IgD-negative memory B cell (primary cell): ENCODE data around the gene ENTR1. TPM values are rescaled to one million over a fixed set of nuclear protein-coding genes. Genes with fewer than 3 reads are reported as not detected.
"Not testable (repeated sequence)": the region's sequence is repeated elsewhere in the genome, so short reads cannot be mapped to it uniquely, and the experiment has no call there.

Experiments
- H3K27ac Mint-ChIP-seq, 3 donors: one replicate each; pipeline ENCODE4 v1.8.0; 2020 to 2022; ENCODE audit warnings: mild to moderate bottlenecking in 3 of 3, mixed read lengths in 3 of 3, moderate library complexity in 1 of 3
- H3K27me3 Mint-ChIP-seq: one replicate; pipeline ENCODE4 v1.8.0; 2021; ENCODE audit warnings: mixed read lengths
- H3K36me3 Mint-ChIP-seq: one replicate; pipeline ENCODE4 v1.8.0; 2020; ENCODE audit warnings: mild to moderate bottlenecking, mixed read lengths
- H3K4me1 Mint-ChIP-seq, 3 donors: one replicate each; pipeline ENCODE4 v1.8.0; 2020 to 2022; ENCODE audit warnings: mixed read lengths in 3 of 3, mild to moderate bottlenecking in 1 of 3
- H3K4me3 Mint-ChIP-seq, 4 donors: one replicate each; pipeline ENCODE4 v1.8.0; 2020 to 2022; ENCODE audit warnings: mild to moderate bottlenecking in 4 of 4, mixed read lengths in 4 of 4, moderate library complexity in 3 of 4
- H3K9me3 Mint-ChIP-seq, 3 donors: one replicate each; pipeline ENCODE4 v1.8.0; 2020 to 2021; ENCODE audit warnings: mixed read lengths in 3 of 3, mild to moderate bottlenecking in 1 of 3
- polyA plus RNA-seq: library from polyadenylated mRNA; unstranded; fragments of 300-500 nt; fragmentation: Illumina TruSeq; gene quantifications from one replicate; pipeline ENCODE4 v1.2.3, GENCODE V29; 2021

Gene ENTR1
- polyA plus RNA-seq, 1 donor from 2014 or later, result 7.4 TPM

GRCh38 chr9:136416427-136416826, 6.0 kb upstream of the ENTR1 start:
- Mint-ChIP-seq H3K27me3 (no peaks in the 10 kb centered on the region), H3K4me3 (peak overlapping the region in 1 of 4 donors; percentile 48), H3K9me3 (no peaks in the 10 kb centered on the region), H3K4me1 (peaks cover 4 to 7% (median 6%) of the 10 kb centered on the region in 3 donors), H3K36me3 (no peaks in the 10 kb centered on the region), H3K27ac (no peak overlapping the region)

DNA sequence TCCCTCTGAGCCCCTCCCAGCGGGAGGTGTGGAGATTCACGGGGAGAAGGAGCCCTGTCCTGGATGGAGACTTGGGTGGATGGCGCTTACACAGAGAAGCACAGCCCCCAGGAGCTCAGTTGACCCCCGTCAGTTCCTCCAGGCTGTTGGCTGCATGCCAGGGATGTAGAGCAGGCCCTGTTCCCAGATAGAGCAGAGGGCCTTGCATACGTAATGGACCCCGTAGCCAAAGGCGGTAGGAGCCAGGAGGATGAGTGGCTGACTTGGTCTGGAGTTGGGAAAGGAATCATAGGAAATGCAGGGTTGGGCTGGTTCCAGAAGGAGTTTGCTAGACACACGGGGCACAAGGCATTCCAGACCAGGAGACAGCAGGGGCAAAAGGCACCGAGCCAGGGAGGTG, 2.5 kb upstream of the ENTR1 start:
- Mint-ChIP-seq H3K36me3 (peaks cover 4% of the 10 kb centered on the region), H3K4me3 (peak overlapping the region in 1 of 4 donors; percentile 64), H3K9me3 (no peaks in the 10 kb centered on the region), H3K27ac (peak overlapping the region in 1 of 3 donors; percentile 50), H3K27me3 (no peaks in the 10 kb centered on the region), H3K4me1 (peaks cover 21 to 23% (median 21%) of the 10 kb centered on the region in 3 donors)

- H3K36me3 Mint-ChIP-seq, result peaks cover 4% of the 10 kb centered on the region
Observed at GRCh38 chr9:136411378-136411777, 964 bp upstream of the ENTR1 start.

DNA sequence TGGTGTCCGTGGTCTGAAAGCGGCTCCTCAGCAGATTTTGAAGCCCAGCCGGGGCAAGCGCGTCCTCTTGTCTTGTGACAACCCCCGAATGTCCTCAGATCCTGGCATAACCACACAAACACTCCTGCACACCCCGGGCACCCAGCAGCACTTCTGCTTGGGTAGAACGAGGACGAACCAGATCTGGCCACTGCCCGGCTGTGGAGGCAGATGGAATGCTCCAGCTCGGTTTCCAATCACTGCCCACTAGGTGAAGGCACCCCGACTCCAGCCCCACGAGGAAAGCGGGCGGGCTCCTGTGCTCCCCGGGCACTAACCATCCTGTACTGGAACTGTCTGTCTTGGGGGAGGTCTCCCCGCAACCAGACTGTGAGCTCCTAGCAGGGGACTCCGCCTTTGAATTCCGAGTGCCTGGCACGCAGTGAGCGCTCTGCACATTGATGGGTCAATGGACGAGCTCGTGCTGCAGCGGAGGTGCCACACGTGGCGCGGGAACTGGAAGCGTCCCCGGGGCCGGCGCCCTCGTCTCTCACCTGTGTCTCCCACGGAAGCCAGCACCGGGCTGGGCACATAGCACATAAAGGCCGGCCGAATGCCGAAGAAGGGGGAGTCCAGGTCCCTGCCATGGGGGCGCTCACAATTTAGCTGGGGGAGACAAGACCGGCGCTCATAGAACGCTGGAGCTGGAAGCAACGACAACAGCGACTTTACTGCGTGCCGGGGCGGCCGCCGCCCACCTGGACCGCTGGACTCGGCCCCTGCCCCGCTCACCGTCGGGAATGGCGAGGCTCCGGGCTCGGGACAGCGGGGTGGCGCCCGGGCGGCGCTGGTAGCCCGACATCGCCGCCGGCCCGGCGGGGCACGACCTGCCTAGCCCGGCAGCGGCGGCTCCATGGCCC, 608 bp downstream of the ENTR1 start:
- H3K27ac Mint-ChIP-seq, result peak overlapping the region; percentile 71 to 89 (median 89)
- peaks cover 24 to 31% (median 30%) of the 10 kb centered on the region in 3 donors for H3K4me1 Mint-ChIP-seq
- H3K36me3 Mint-ChIP-seq, result peaks cover 4% of the 10 kb centered on the region

More at GRCh38 chr9:136411378-136411777, 964 bp upstream of the ENTR1 start:
- peak overlapping the region; percentile 89 to 95 (median 92) for H3K4me3 Mint-ChIP-seq
- no peaks in the 10 kb centered on the region for H3K9me3 Mint-ChIP-seq
- no peaks in the 10 kb centered on the region for H3K27me3 Mint-ChIP-seq
- H3K27ac Mint-ChIP-seq, result peak overlapping the region; percentile 89 to 96 (median 95)
- peaks cover 21 to 27% (median 23%) of the 10 kb centered on the region in 3 donors for H3K4me1 Mint-ChIP-seq

DNA sequence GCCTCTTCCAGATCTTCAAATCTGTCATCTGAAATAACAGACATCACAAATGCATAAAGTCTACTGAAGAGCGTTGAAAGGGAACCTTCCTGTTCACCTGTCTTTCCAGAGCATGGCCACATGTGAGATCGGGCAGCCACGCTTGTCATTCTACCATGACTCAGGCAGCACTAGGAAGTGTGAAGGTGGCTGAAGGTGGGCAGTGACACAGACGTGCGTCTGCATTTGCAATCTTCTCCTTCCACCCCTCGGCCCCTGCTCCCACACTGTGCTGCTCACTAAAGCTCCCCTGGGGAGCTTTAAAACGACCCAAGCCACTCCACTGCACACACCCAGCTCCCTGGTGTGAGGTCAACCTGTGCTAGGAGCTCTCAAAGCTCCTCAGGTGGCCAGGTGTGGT, 2.5 kb downstream of the ENTR1 start:
- Mint-ChIP-seq H3K27ac (peak overlapping the region in 1 of 3 donors; percentile 60), H3K27me3 (no peaks in the 10 kb centered on the region)

More for the DNA sequence above, 608 bp downstream of the ENTR1 start:
- Mint-ChIP-seq H3K9me3 (no peaks in the 10 kb centered on the region), H3K27me3 (no peaks in the 10 kb centered on the region), H3K4me3 (peak overlapping the region; percentile 89 to 95 (median 94))

DNA sequence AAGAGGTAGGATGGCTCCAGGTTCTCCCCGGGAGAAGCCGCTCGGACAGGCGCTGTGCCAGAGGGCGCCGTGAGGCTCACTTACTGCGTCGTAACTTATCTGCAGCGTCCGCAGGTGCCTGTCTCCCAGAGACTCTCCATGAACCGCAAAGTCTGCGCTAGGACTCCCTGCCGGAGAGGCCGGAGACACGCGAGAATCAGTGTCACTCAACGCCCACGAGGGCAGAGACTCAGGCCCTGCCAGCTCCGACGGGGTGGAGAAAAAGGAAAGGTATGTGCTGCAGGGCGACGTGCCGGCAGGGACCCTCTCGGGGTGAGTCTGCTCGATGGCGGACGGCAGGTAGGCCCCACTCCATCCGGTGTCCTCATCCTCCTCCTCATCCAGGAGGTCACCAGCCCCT, 3.4 kb downstream of the ENTR1 start:
- H3K27me3 Mint-ChIP-seq, H3K36me3 Mint-ChIP-seq, H3K9me3 Mint-ChIP-seq: not testable (repeated sequence)
- H3K4me3 Mint-ChIP-seq, result peak overlapping the region in 2 of 4 donors; percentile 22 to 85
- peak overlapping the region in 1 of 3 donors; percentile 73 for H3K27ac Mint-ChIP-seq
- peaks cover 38 to 47% (median 42%) of the 10 kb centered on the region in 3 donors for H3K4me1 Mint-ChIP-seq

More for the DNA sequence above, 2.5 kb downstream of the ENTR1 start:
- Mint-ChIP-seq H3K4me1 (peaks cover 40 to 44% (median 44%) of the 10 kb centered on the region in 3 donors), H3K4me3 (peak overlapping the region in 3 of 4 donors; percentile 27 to 85 (median 76)), H3K36me3 (peaks cover 4% of the 10 kb centered on the region), H3K9me3 (no peaks in the 10 kb centered on the region)

DNA sequence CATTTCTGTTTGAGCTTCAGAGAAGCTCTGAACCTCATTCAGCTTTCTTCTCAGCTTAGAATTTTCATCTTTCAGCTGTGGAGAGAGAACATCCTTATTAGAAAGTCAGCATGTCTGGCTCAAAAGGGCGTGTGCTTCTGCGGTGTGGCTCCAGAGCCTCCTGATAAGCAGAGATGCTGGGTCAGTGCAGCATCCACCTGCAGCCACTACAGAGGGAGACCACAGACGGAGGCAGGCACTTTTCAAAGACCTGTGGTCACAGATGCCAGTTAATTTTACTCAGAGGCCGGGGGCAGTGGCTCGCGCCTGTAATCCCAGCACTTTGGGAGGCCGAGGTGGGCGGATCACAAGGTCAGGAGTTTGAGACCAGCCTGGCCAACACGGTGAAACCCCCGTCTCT, 4.5 kb downstream of the ENTR1 start:
- peaks cover 28 to 39% (median 37%) of the 10 kb centered on the region in 3 donors for H3K4me1 Mint-ChIP-seq
- H3K4me3 Mint-ChIP-seq, result peak overlapping the region in 2 of 4 donors; percentile 18 to 78
- H3K27ac Mint-ChIP-seq, H3K36me3 Mint-ChIP-seq, H3K9me3 Mint-ChIP-seq, H3K27me3 Mint-ChIP-seq: not testable (repeated sequence)

- Mint-ChIP-seq H3K27me3 (no peaks in the 10 kb centered on the region), H3K27ac (no peak overlapping the region), H3K36me3 (peaks cover 7% of the 10 kb centered on the region), H3K9me3 (no peaks in the 10 kb centered on the region), H3K4me1 (peaks cover 28 to 39% (median 37%) of the 10 kb centered on the region in 3 donors), H3K4me3 (peak overlapping the region in 1 of 4 donors; percentile 78)
Observed at GRCh38 chr9:136405481-136405880, 4.9 kb downstream of the ENTR1 start.

- Mint-ChIP-seq H3K36me3 (peaks cover 7% of the 10 kb centered on the region), H3K4me3 (peak overlapping the region in 3 of 4 donors; percentile 75 to 88 (median 87)), H3K9me3 (no peaks in the 10 kb centered on the region), H3K27me3 (no peaks in the 10 kb centered on the region), H3K4me1 (peaks cover 28 to 37% (median 35%) of the 10 kb centered on the region in 3 donors), H3K27ac (peak overlapping the region; percentile 71 to 94 (median 92))
Observed at GRCh38 chr9:136404801-136405136, 5.6 kb downstream of the ENTR1 start.

DNA sequence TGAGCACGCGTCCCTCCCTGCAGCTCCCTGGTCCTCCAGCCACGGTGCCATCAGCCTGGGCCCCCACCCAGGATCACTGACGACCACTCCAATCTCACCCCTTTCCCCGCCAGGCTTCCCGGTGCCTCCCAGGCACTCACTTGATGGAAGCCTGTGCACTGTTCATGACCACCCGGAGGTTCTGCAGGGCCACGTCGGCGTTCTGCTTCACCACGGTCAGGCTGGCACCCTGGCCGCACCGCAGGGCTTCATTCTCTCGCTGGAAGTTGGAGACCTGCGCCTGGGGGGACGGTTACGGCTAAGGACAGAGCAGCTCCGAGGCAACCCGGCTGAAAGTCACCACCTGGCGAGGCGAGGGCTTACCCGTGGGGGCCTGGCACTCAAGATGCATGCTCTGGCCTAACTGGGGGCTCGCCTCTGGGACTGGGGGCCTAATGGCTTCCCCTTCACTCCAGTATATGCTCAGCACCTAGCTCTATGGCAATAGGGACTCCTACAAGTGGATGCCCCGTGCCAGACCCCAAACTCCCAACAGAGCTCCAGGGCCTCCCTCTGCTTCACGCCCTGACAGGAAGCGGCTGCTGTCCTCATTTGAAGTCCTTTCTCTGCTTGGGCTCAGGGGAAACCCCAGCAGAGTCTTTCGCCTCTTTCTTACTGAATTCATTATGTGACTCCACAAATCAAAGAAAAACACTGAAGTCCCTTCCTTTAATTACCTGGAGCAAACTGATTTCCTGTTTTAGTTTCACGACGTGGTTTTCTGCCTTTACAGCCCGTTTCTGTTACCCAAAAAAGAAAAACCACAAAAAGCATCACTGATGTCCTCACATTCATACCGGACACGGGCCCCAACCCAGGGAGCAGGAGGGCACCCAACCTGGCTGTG, 6.3 kb downstream of the ENTR1 start:
- Mint-ChIP-seq H3K9me3 (no peaks in the 10 kb centered on the region), H3K36me3 (peaks cover 7% of the 10 kb centered on the region), H3K27me3 (no peaks in the 10 kb centered on the region), H3K4me1 (peaks cover 28 to 34% (median 31%) of the 10 kb centered on the region in 3 donors), H3K4me3 (peak overlapping the region; percentile 61 to 88 (median 85)), H3K27ac (peak overlapping the region; percentile 71 to 94 (median 92))

DNA sequence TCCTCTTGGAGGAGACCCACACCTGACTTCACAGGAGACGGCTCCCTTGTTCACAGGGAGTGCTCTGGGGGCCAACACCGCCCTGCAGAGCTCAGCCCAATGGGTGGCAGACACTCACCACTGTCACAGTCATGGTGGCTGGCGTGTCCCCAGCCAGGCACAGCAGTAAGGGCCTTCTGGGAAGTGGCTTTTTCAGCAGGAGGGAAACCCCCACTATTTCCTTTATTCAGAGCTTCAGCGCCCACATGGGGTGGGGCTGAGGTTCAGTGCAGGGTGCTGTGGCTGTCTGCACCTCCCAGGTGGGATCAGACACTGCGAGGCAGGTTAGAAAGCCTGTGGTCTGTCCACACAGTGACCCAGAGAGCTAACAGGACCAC, 6.9 kb downstream of the ENTR1 start:
- Mint-ChIP-seq H3K27me3 (no peaks in the 10 kb centered on the region), H3K36me3 (peaks cover 3% of the 10 kb centered on the region), H3K27ac (peak overlapping the region in 2 of 3 donors; percentile 92 to 94), H3K4me3 (peak overlapping the region; percentile 61 to 87 (median 82)), H3K9me3 (no peaks in the 10 kb centered on the region), H3K4me1 (peaks cover 27 to 35% (median 29%) of the 10 kb centered on the region in 3 donors)

GRCh38 chr9:136402067-136402466, 8.3 kb downstream of the ENTR1 start:
- Mint-ChIP-seq H3K4me3 (peak overlapping the region in 2 of 4 donors; percentile 66 to 81), H3K36me3 (peaks cover 3% of the 10 kb centered on the region), H3K4me1 (peaks cover 25 to 36% (median 27%) of the 10 kb centered on the region in 3 donors), H3K9me3 (no peaks in the 10 kb centered on the region), H3K27me3 (no peaks in the 10 kb centered on the region), H3K27ac (peak overlapping the region in 1 of 3 donors; percentile 70)

- Mint-ChIP-seq H3K27ac (no peak overlapping the region), H3K36me3 (peaks cover 3% of the 10 kb centered on the region), H3K9me3 (no peaks in the 10 kb centered on the region), H3K4me1 (peaks cover 25 to 36% (median 27%) of the 10 kb centered on the region in 3 donors), H3K4me3 (peak overlapping the region; percentile 10 to 66 (median 30)), H3K27me3 (no peaks in the 10 kb centered on the region)
Observed at GRCh38 chr9:136401173-136401922, 9.1 kb downstream of the ENTR1 start.
